Activated CD8-positive, alpha-beta T cell treated with anti-CD3 and anti-CD28 coated beads for 36 hours (primary cell): ENCODE results near the gene MMP17. TPM values are rescaled to one million over a fixed set of nuclear protein-coding genes. Genes with fewer than 3 reads are reported as not detected.
A peak's percentile ranks its signal among the peaks of the same experiment; 100 is the strongest.

Source experiments
- ATAC-seq: fragments of 200-7000 bp; cut with Tn5 transposase; one replicate; pipeline ENCODE4 v1.10.0; 2021; ENCODE audit warnings: mild to moderate bottlenecking, moderate library complexity
- CTCF ChIA-PET: fragments of 350-600 bp; sonication (Branson Sonifier 250); formaldehyde crosslinking; loops from one replicate; lab custom pipeline; 2021; ENCODE audit warnings: antibody characterized with exemption; lab: Charles Lee
- POLR2A ChIA-PET: fragments of 350-600 bp; sonication (Branson Sonifier 250); formaldehyde crosslinking; loops from one replicate; lab custom pipeline; 2021; ENCODE audit warnings: antibody characterized with exemption; lab: Charles Lee
- DNase-seq: peaks from one replicate; pipeline ENCODE4 v3.0.0-alpha.2; 2020
- H3K27ac Mint-ChIP-seq: one replicate; pipeline ENCODE4 v1.8.0; 2021; ENCODE audit warnings: mild to moderate bottlenecking, mixed read lengths
- H3K27me3 Mint-ChIP-seq: one replicate; pipeline ENCODE4 v1.8.0; 2021; ENCODE audit warnings: mixed read lengths
- H3K36me3 Mint-ChIP-seq: one replicate; pipeline ENCODE4 v1.8.0; 2021; ENCODE audit warnings: low read depth, mixed read lengths
- H3K4me1 Mint-ChIP-seq: one replicate; pipeline ENCODE4 v1.8.0; 2021; ENCODE audit warnings: low read depth, mixed read lengths
- H3K4me3 Mint-ChIP-seq: one replicate; pipeline ENCODE4 v1.8.0; 2021; ENCODE audit warnings: mild to moderate bottlenecking, moderate library complexity, mixed read lengths
- H3K9me3 Mint-ChIP-seq: one replicate; pipeline ENCODE4 v1.8.0; 2021; ENCODE audit warnings: mixed read lengths
- CTCF ChIP-seq: fragments of 200-600 bp; IDR thresholded peaks from one replicate; pipeline ENCODE4 v1.8.0; 2022; ENCODE audit warnings: antibody characterized with exemption, mild to moderate bottlenecking
- intact Hi-C: fragments of 100-400 bp; cut with micrococcal nuclease; formaldehyde crosslinking; loops from one replicate; pipeline ENCODE4 v1.10.0; 2022
- total RNA-seq, 2 experiments: library from RNA; stranded (reverse); gene quantifications; one replicate each; pipeline ENCODE4 v1.2.3, GENCODE V29; 2021

The MMP17 gene
- total RNA-seq, 2 experiments from 2014 or later = 0.60 TPM; not detected in 1

GRCh38 chr12:131829791-131830334 lies 1.7 kb downstream of the MMP17 start:
- CTCF ChIA-PET = interaction anchor here (1.1 to 2.5 kb wide), 2 partner anchors 49 to 75 kb away, joined by 3 to 5 read pairs; no protein-coding TSS in a partner anchor
- H3K4me3 Mint-ChIP-seq = no peak overlapping the region
- POLR2A ChIA-PET = interaction anchor here (0.6 kb wide), 1 partner anchor 723 kb away, joined by 3 read pairs; no protein-coding TSS in a partner anchor
- peaks cover 13% of the 10 kb centered on the region for H3K4me1 Mint-ChIP-seq
- H3K36me3 Mint-ChIP-seq = no peaks in the 10 kb centered on the region
- no peaks in the 10 kb centered on the region for H3K9me3 Mint-ChIP-seq
- no peak for DNase-seq
- no peak for TF ChIP-seq CTCF
- intact Hi-C loops = no loop called here
- peaks cover 47% of the 10 kb centered on the region for H3K27me3 Mint-ChIP-seq
- H3K27ac Mint-ChIP-seq = no peak overlapping the region
- no peak for ATAC-seq

- ATAC-seq = peak; percentile 45
- no peaks in the 10 kb centered on the region for H3K36me3 Mint-ChIP-seq
- CTCF ChIA-PET = interaction anchor here (1.1 to 2.5 kb wide), 2 partner anchors 49 to 75 kb away, joined by 3 to 5 read pairs; no protein-coding TSS in a partner anchor
- peak; percentile 51 for DNase-seq
- peaks cover 13% of the 10 kb centered on the region for H3K4me1 Mint-ChIP-seq
- no peak overlapping the region for H3K27ac Mint-ChIP-seq
- peak; percentile 53 for TF ChIP-seq CTCF
- POLR2A ChIA-PET = interaction anchor here (0.8 kb wide), 1 partner anchor 17 kb away, joined by 3 read pairs; no protein-coding TSS in a partner anchor
- intact Hi-C loops = no loop called here
- H3K27me3 Mint-ChIP-seq = peaks cover 43% of the 10 kb centered on the region
- no peaks in the 10 kb centered on the region for H3K9me3 Mint-ChIP-seq
- H3K4me3 Mint-ChIP-seq = peak overlapping the region; percentile 21
These were observed 2.2 kb downstream of the MMP17 start for GRCh38 chr12:131830335-131830913.

GRCh38 chr12:131830914-131831571 lies 2.9 kb downstream of the MMP17 start:
- Mint-ChIP-seq H3K4me3 (peak overlapping the region; percentile 21), H3K9me3 (no peaks in the 10 kb centered on the region), H3K27ac (no peak overlapping the region), H3K36me3 (no peaks in the 10 kb centered on the region), H3K27me3 (peaks cover 37% of the 10 kb centered on the region), H3K4me1 (peaks cover 13% of the 10 kb centered on the region)
- intact Hi-C loops = no loop called here
- DNase-seq (peak; percentile 58), ATAC-seq (peak; percentile 18)
- no peak for TF ChIP-seq CTCF
- ChIA-PET POLR2A (interaction anchor here (0.7 to 0.8 kb wide), 2 partner anchors 18 to 99 kb away, joined by 3 read pairs; no protein-coding TSS in a partner anchor), CTCF (interaction anchor here (1.1 to 2.5 kb wide), 2 partner anchors 50 to 76 kb away, joined by 3 to 5 read pairs; no protein-coding TSS in a partner anchor)

GRCh38 chr12:131831635-131832041 lies 3.4 kb downstream of the MMP17 start:
- H3K4me3 Mint-ChIP-seq = no peak overlapping the region
- CTCF ChIA-PET = interaction anchor here (2.5 kb wide), 1 partner anchor 76 kb away, joined by 5 read pairs; no protein-coding TSS in a partner anchor
- no peaks in the 10 kb centered on the region for H3K36me3 Mint-ChIP-seq
- POLR2A ChIA-PET = interaction anchor here (0.7 kb wide), 1 partner anchor 98 kb away, joined by 3 read pairs; no protein-coding TSS in a partner anchor
- no peak for TF ChIP-seq CTCF
- intact Hi-C loops = no loop called here
- no peaks in the 10 kb centered on the region for H3K9me3 Mint-ChIP-seq
- peaks cover 13% of the 10 kb centered on the region for H3K4me1 Mint-ChIP-seq
- H3K27me3 Mint-ChIP-seq = peaks cover 31% of the 10 kb centered on the region
- DNase-seq (no peak), ATAC-seq (no peak)
- no peak overlapping the region for H3K27ac Mint-ChIP-seq
